Retinal pigment epithelial cell (primary cell): ENCODE data around the gene DUSP2.

Source experiments
- DNase-seq: peaks from one replicate; pipeline ENCODE4 v3.0.0-alpha.2; 2010; ENCODE audit warnings: low read depth
- H3K4me3 ChIP-seq: 2 replicates; pipeline ENCODE4 v1.5.1; 2011; ENCODE audit warnings: mild to moderate bottlenecking, low read length, control low read depth, moderate library complexity
- TF ChIP-seq, protein P1 (sequence below): conservative IDR thresholded peaks from 2 replicates; pipeline ENCODE4 v1.5.1; 2011; ENCODE audit warnings: low read depth, low read length, control low read depth, inconsistent platforms

Gene DUSP2

DNA sequence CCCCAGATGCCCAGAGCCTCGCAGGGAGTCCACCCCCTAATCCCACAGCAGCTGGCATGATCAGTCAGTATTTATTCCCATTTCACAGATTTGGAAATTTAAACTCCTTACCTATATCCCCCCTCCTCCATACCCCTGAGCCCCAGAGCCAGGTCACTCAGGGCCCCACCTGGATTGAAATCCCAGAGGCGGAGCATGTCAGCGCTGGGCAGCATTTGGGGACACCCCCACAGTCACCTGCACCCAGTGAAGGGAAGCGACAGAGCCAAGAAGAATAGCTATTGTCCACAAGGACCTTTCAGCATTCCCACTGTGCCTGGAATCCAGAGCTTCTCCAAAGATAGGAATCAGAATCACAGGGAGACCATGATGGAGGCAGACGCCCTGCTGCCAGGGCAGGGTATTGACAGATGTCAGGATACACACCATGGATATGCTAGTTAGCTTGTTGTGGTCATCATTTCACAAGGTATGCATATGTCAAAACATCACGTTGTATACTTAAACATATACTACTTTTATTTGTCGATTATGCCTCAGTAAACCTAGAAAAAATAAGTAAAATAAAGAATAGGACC lies 6.0 kb downstream of the DUSP2 start:
- TF ChIP-seq, protein P1, sequence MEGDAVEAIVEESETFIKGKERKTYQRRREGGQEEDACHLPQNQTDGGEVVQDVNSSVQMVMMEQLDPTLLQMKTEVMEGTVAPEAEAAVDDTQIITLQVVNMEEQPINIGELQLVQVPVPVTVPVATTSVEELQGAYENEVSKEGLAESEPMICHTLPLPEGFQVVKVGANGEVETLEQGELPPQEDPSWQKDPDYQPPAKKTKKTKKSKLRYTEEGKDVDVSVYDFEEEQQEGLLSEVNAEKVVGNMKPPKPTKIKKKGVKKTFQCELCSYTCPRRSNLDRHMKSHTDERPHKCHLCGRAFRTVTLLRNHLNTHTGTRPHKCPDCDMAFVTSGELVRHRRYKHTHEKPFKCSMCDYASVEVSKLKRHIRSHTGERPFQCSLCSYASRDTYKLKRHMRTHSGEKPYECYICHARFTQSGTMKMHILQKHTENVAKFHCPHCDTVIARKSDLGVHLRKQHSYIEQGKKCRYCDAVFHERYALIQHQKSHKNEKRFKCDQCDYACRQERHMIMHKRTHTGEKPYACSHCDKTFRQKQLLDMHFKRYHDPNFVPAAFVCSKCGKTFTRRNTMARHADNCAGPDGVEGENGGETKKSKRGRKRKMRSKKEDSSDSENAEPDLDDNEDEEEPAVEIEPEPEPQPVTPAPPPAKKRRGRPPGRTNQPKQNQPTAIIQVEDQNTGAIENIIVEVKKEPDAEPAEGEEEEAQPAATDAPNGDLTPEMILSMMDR: no peak
- DNase-seq: no peak
- H3K4me3 ChIP-seq: no peak overlapping the region

DNA sequence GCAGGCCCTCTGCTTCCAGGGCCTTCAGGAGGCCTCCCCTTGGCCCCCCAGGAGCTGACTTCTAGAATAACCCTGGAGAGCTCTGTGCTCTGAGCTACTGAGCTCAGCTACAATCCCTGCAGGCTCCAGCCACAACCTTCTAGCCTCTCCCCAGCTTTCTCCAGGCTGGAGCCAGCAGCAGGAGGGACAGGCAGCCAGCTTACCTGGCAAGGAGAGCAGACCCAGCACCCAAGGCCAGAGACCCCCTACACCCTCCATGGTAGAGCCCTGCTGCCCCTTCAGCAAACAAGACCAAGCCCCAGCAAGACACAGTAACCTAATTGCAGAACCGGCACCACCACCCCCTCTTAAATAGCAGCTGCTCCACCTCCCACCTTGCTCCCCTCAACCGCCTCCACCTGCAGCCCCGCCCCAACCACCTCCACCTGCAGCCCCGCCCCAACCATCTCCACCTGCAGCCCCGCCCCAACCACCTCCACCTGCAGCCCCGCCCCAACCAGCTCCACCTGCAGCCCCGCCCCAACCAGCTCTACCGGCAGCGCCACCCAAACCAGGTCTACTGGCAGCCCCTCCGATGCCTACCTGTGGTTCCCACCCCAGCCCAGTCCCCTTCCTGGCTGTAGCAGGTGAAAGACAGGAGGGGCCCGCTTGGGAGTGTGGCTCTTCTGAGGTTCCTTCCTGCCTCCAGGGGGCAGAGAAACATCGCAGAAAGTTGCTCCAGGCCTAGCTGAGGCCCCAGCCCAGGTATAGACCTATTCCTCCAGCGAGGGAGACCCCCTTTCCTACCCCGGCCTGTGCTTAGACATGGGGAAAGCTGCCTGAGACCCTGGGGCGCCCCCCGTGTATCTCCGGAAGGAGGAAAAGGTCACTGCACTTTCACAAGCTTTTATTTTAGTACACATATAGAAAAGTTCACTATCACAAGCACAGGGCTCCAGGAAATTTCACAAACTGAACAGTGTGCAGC lies 6.8 kb downstream of the DUSP2 start, which contains the start of gene ASTL:
Gene ASTL, minus strand, starts transcription at position 324 of the 967 bp plus-strand sequence. Its CDS starts 66 bp downstream, at position 258.
- H3K4me3 ChIP-seq: no peak within 1 kb of the TSS
- no peak for DNase-seq
- TF ChIP-seq, protein P1: peak; percentile 72

DNA sequence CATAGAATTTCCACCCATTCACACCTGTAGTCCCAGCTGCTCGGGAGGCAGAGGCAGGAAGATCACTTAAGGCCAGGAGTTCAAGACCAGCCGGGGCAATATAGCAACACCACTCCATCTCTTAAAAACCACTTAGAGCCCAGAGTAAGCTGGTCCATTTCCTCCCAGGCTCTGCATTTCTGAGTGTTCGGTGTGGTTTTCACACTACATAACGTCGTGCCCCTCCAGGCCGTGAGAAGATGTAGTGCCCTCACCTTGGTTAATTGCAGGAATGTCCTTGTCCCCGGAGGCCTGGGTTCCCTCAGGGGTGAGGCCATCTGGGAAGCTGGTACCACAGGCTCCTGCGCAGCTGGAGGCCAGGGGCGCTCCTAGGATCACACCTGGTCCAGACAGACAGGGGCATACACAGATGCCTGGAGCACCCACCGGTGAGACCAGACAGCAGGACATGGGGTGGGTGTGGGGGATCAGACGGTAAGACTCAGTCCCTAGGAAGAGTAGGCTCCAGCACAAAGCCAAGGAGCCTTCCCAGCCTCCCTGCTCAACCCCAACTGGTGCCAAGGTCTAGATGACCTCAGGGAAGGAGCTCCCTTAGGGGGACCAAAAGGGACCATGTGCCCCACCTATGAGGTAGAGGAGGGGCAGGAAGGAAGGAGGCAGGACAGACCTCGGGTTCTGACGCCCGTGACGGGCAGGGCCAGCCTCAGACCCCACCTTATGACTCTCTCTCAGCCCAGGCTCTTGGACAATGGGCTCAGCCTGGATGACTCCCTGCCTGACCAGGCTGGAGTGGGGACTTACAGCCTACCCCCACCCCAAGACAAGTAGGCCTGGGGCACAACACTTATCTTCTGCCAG lies 7.7 kb downstream of the DUSP2 start:
- TF ChIP-seq, protein P1: no peak
- H3K4me3 ChIP-seq: no peak overlapping the region
- no peak for DNase-seq

DNA sequence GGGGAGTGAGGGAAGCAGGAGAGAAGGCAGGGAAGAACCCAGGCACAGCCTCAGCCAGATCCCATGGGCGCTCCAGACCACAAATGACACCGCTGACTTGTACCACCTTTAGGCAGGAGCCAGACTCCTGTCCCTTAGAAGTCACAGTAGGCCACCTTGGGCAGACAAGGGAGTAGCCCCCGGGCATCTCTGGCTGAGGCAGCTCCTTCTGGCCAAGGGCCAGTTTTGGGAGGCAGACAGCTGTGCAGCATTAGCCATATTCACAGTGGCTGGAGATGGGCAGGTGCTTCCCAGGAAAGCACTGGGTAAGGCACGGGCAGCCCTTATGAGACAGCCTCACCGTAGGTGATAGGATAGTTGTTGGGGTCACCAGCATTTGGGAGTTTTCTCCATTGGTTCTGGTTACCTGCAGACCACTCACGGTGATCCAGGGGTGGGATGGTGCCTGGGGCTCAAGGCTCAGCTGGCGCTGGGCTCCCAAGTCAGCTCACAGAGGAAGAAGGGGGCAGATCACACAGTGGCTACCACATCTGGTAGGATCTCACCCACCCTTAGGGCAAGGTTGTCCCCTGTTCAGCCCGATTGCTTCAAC lies 9.0 kb downstream of the DUSP2 start:
- DNase-seq: no peak
- TF ChIP-seq, protein P1: no peak

DNA sequence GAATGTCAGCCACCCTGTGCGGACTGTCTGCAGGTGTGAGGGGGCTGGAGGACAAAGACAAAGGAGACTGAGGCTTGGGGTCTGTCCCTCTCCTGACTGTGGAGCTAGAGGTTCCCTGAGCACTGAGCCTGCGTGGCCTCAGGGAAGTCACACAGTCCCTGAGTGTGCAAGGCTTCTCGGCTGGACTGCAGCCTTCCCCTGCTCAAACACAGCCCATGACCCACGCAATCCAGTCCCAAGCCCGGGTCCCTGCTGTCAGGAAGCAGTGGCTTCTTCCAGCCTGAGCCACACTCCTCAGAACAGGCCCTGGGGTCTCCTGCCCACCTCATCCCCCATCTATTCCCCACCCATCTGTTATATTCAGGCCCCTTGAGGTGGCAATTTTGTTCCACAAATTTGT lies 9.6 kb downstream of the DUSP2 start:
- TF ChIP-seq, protein P1: no peak

More for the DNA sequence above, 9.0 kb downstream of the DUSP2 start:
- H3K4me3 ChIP-seq: no peak overlapping the region

DNA sequence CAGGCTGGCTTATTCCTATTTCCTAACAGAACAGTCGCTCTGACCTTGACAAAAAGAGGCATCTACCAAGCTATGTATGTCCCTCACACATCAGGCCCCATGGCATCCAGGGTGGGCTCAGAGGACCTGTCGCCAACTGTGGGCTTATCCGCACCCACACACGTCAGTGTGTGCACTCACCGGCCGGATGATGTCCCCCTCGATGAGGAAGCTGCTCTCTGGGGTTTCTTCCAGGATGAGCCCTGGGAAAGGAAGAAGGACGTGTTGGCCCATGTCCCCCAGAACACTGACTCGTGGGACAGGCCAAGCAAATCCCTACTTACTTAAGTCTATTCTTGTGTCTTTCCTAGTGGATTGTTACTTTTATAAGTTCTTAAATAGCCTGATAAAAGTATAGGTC lies 10.1 kb downstream of the DUSP2 start:
- TF ChIP-seq, protein P1: no peak

More for the DNA sequence above, 9.6 kb downstream of the DUSP2 start:
- H3K4me3 ChIP-seq: no peak overlapping the region
- no peak for DNase-seq

More for the DNA sequence above, 10.1 kb downstream of the DUSP2 start:
- no peak overlapping the region for H3K4me3 ChIP-seq
- DNase-seq: no peak
